GM19468 (cell line): ENCODE data around the gene CAPN2.
A peak's percentile ranks its signal among the peaks of the same experiment; 100 is the strongest.

Experiments
- ATAC-seq: cut with Tn5 transposase; IDR thresholded peaks from one replicate; pipeline ENCODE4 v1.9.1; 2021; ENCODE audit warnings: mild to moderate bottlenecking, moderate library complexity, moderate number of reproducible peaks; ENCODE audit not compliant: unreplicated experiment; ENCODE audit errors: extremely low read depth

Gene CAPN2

DNA sequence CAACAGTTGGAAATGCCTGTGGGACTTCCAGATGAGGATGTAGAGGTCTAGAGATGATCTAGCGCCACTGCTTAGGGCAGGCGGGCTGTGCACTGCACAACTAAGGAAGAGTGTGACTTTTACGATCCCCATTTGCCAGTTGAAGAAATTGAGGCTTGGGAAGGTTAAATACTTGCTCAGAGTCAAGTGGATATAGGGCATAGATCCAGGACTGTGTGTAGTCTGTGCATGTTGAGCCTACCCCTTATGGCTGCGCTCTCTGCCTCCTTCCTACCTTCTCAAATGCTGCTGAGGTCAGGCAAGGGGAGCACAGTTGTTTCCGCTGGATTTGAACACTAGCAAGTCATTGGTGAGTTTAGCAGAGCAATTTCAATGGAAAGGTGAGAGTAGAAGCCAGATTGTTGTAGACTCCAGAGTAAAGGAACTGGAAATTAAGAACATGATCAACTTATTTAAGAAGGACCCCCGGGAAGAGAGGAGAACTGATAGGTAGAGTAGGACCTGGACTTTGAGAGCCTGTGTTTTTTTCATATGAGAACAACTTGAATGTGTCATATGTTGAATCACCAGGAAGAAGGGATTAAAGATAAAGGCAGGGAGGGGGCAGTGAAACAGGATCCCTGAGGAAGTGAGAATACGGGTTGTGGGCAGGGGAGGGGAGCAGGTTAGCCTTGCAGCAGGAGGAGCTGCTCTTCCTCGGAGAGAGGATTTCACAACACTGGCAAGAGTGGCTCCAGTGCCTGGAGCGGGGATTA is 2.7 kb downstream of the CAPN2 start:
- ATAC-seq, result no peak

- no peak for ATAC-seq
Measured at GRCh38 chr1:223715604-223716172, 3.3 kb downstream of the CAPN2 start.

DNA sequence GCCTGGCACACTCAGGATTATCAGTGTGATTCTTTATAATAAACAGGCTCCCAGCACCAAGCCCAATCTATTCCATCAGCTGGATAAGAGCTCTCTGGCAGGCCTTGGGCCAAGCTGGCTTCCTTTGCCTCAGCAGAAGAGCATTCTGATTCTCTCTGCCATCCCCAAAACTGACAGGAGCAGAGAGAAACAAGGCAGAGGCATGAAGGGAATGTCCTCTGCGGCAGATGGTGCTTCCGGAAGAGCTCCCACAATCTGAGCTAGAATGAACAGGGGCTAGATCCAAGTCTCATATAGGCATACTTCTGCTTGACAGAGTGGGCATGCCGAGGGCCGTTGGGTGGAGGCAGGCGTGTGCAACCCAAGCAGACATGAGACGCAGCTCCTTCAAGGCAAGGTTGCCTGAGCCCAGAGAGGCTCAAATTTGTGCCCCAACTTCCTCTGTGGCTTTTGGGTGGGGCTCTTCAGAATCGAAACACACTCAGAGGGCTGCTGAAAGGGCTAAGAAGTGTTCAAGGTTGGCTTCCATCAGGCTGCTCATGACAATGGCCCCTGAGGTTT is 4.0 kb downstream of the CAPN2 start:
- peak; percentile 60 for ATAC-seq

DNA sequence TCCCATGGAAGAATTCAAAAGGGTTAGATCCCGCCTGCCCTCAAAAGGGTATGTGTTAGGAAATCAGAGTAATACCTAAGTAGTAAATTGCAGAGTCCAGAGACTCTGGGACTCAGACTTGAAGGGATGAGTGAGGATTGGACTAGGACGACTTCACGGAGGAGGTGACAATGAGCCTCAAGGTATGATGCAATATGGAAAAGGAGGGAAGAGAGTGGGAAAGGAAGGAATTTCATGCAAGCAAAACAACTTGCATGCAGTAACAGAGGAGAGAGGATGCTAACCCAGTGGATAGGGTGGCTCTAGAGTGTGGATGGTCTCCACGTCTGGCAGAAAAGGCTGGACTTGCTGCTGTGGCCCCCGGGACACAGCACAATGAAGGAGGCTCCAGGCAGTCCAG is 4.8 kb downstream of the CAPN2 start:
- no peak for ATAC-seq

DNA sequence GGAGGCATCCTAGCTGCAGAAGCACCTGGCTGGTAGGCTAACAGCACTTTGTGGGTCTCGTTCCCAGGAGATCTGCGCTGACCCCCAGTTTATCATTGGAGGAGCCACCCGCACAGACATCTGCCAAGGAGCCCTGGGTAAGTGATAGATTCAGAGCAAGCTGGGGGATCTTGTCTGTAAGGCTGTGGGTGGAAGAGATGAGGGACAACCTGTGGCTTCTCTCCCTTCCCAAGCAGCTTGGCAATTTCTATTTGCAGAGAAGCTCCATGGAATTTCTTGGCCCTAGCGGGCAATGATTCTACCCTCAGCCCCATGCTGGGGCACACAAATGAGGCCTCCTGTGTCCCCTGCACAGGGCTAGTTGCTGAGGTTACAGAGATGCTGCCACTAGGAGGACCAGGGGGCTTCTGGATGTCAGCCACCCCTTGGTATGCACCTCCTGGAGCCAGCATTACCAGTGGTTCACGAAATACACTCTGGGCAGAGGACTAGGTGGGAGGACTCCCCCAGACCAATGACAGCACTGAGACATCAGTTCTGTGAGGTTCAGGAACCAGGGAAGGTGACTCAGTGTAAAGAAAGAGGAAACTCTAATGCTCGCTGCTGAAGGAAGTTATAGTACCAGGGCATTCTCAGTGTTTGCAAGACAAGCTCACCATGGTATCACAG is 5.5 kb downstream of the CAPN2 start:
- no peak for ATAC-seq

- no peak for ATAC-seq
Measured at GRCh38 chr1:223718850-223719249, 6.5 kb downstream of the CAPN2 start.

- ATAC-seq, result no peak
Measured at GRCh38 chr1:223720971-223721591, 8.7 kb downstream of the CAPN2 start.

DNA sequence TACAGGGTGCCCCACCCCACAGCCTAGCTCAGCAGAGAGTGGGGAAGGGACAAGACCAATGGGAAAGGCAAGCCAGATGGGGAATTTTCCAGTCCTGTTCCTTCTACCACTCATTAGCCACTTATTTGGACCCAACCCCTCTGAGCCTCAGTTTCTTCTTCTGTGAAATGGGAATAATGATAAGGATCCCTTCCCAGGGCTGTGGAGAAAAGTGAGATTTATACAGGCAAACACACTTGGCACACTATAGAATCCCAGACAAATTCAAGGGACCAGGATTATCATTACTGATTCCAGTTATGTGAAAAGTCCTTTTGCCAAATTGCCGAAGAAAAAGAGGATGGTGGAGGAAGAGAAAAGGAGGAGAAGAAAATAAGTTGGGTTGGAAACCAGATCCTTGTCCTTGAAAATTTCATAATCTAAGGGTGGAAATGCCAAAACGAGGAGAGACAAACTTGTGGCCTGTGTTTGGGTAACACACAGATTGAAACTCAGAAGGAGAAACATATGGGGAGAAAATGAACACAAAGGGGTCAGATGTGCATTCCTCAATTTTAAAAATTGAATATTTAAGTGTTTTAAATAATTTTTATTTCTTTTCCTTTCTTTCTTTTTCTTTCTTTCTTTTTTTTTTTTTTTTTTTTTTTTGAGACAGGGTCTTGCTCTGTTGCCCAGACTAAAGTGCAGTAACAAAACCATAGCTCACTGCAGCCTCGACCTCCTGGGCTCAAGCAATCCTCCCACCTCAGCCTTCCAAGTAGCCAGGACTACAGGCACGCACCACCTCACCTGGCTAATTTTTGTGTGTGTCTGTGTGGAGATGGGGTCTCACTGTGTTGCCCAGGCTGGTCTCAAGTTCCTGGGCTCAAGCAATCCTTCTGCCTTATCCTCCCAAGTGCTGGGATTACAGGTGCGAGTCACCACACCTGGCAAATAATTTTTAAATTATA is 9.6 kb downstream of the CAPN2 start:
- ATAC-seq, result no peak

DNA sequence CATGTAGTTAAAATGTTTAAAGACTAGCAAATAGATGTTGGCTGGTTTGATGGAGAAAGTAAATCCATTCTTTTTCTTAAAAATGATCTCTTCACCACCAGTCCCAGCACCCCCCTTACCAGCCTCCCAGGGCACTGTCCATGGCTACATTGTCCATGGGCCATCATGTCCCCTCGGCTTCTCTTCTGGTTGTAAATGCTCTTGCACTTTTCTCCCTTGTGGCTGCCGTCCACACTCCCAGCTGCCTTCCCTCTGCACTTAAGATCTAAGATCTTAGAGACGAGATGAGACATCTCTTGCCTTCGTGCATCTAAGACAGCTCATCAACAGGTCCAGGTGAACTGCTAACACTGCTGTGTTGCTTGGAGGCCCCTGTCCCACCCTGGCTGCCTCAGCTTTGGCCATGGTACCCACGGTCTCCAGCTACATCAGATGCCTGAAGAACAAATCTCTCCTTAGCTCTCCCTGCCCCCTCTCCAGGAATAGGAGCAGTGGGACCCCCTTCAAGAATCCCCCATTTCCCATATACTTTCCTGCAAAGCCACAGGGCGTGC is 11.1 kb downstream of the CAPN2 start:
- no peak for ATAC-seq

- ATAC-seq, result no peak
Measured at GRCh38 chr1:223724376-223724775, 12.0 kb downstream of the CAPN2 start.

DNA sequence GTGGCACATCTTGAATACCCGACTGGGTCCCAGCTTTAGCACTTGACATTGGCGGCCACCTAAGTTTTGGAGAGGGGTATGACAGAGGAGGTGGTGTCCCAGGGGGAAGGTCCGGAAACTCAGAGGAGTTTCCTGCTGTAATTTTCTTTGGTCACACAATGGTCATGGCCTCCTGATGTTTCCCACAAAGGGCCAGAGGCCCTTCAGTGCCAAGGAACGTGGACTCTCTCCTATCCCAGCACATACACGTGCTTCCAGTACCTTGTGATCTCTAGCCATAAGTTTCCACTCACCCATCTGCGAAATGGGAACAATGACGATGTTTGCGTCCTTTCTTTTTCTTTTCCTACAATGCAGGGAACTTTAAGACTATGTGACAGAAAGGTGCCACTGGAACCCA is 13.2 kb downstream of the CAPN2 start:
- ATAC-seq, result no peak

DNA sequence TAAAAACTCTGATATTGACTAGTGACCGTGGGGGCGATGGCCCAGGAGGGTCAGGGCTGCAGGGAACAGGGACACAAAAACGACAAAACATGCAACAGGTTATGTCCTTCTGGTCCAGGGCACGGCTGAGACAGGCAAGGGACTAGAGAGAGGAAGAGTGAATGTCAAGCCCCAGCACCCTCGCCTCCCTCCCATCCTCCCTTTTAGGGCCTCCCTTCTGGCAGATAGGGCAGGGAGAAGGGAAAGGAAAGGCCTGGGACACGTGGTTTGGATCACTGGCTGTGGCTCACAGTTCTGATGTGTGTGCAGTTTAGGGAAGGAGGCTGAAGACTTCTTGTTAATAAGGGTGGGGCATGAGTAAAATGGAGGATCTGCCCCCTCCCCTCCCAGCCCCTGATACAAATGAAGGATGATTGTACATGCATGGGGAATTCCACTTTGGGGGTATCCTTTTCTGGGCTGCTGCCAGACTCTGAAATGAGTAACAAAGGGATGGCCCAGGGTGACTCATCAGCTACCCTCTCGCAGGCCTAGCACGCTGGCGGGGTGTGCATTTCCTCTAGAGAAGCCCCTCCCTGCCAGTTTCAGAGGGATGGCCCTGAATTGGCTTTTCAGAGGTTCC is 14.2 kb downstream of the CAPN2 start:
- peak; percentile 97 for ATAC-seq

GRCh38 chr1:223727541-223727940 is 15.2 kb downstream of the CAPN2 start:
- no peak for ATAC-seq

DNA sequence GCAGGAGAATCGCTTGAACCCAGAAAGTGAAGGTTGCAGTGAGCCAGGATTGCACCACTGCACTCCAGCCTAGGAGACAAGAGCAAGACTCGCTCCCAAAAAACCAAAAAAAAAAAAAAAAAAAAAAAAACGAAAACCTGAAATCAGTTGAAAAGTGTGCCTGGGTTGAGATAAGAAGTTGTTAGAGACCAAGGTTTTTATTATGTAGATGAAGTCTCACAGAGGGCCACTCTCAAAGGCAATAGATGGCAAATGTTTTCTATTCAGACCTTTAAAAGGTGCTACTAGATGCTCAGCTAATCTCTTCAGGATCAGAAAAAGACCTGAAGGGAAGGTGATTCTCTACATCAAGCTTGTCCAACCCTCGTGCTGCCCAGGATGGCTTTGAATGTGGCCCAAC is 17.6 kb downstream of the CAPN2 start:
- no peak for ATAC-seq

- no peak for ATAC-seq
Measured at GRCh38 chr1:223730479-223731132, 18.3 kb downstream of the CAPN2 start.

GRCh38 chr1:223731133-223731770 is 18.9 kb downstream of the CAPN2 start:
- no peak for ATAC-seq

DNA sequence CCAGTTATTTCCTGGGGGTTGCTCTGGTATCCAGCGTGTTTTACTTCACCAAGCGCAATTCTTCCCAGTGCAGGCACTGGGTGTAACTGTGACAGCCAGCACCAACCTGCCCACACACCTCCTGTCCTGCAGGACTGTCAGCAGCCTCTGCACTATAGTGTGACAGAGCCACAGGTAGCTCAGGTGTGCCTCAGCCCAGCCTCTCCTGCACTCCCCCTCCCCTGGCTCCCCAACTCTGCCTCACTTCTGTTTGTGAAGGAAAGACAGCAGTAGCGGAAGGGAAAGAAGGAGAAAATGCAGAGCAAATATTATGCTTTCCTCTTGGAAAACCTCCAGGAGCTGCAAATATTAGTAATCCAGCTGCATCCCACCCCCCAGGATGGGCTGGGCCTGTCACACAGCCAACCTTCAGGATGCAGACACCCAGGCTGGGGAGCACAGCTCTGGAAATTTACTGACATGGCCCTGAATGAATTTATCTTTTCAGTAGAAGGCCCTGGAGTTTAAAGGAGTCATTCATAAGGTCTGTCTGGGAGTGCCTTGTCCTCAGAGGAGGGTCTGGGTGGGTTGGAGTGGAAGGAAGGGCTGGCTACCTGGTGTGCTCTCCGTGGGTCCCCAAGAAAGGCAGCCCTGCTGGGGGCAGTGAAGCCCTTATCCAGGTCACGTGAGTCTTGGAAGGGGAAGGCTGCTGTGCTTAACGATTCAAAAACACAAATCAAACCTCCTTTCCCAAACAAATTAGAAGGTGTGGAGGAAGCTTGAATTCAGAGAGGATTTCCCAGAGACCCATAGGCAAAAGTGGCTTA is 20.9 kb downstream of the CAPN2 start:
- ATAC-seq, result no peak
